K562 (cell line): ENCODE measurements around the gene GRIK3.

Source experiments
- CBX5 ChIP-seq: IDR thresholded peaks from 2 replicates; pipeline ENCODE4 v1.6.1; 2014; ENCODE audit warnings: low read depth, borderline replicate concordance
- FOXK2 ChIP-seq, 2 experiments: fragments of 450-650 bp; IDR thresholded peaks in 1 of 2; conservative IDR thresholded peaks in 1 of 2; 2 replicates each; pipeline ENCODE4 v1.6.1; 2016; ENCODE audit warnings: low read depth in 2 of 2, mild to moderate bottlenecking in 1 of 2
- KDM5B ChIP-seq: fragments of 200-600 bp; sonication (generic); IDR thresholded peaks from 2 replicates; pipeline ENCODE4 v1.6.1; 2012; ENCODE audit warnings: low read depth, mild to moderate bottlenecking, moderate library complexity, low read length, control low read depth, inconsistent platforms; ENCODE audit not compliant: insufficient replicate concordance
- MAX ChIP-seq: sonication (generic); formaldehyde crosslinking; IDR thresholded peaks from 2 replicates; pipeline ENCODE4 v1.9.0; 2022; ENCODE audit warnings: mild to moderate bottlenecking, missing genetic modification reagents
- MEF2A ChIP-seq: IDR thresholded peaks from 2 replicates; pipeline ENCODE4 v1.6.1; 2011; ENCODE audit warnings: low read depth, mild to moderate bottlenecking, low read length, moderate library complexity; ENCODE audit not compliant: control insufficient read depth
- SMAD1 ChIP-seq: fragments of 150-350 bp; IDR thresholded peaks from 2 replicates; pipeline ENCODE4 v1.6.1; 2014; ENCODE audit warnings: low read length, low read depth; ENCODE audit not compliant: partially characterized antibody
- TF ChIP-seq, protein P1 (sequence below): fragments of 250-450 bp; sonication (Bioruptor Pico); IDR thresholded peaks from 2 replicates; pipeline ENCODE4 v1.5.0; 2021; ENCODE audit warnings: mild to moderate bottlenecking, borderline replicate concordance
- TF ChIP-seq, protein P2 (sequence below): fragments of 250-450 bp; sonication (Bioruptor Pico); IDR thresholded peaks from 2 replicates; pipeline ENCODE4 v1.5.1; 2021; ENCODE audit warnings: mild to moderate bottlenecking

GRCh38 chr1:36927826-36928225 lies 106.5 kb downstream of the GRIK3 start:
- TF ChIP-seq KDM5B (no peak), MAX (no peak), MEF2A (no peak), CBX5 (no peak), FOXK2 (conservative IDR thresholded peaks at IDR 0.05 in 1 of 2, IDR thresholded peaks at IDR 0.05 in 1 of 2; ENCODE audit: low read depth in 2 of 2) (no peak), SMAD1 (no peak)
- TF ChIP-seq, protein P1, sequence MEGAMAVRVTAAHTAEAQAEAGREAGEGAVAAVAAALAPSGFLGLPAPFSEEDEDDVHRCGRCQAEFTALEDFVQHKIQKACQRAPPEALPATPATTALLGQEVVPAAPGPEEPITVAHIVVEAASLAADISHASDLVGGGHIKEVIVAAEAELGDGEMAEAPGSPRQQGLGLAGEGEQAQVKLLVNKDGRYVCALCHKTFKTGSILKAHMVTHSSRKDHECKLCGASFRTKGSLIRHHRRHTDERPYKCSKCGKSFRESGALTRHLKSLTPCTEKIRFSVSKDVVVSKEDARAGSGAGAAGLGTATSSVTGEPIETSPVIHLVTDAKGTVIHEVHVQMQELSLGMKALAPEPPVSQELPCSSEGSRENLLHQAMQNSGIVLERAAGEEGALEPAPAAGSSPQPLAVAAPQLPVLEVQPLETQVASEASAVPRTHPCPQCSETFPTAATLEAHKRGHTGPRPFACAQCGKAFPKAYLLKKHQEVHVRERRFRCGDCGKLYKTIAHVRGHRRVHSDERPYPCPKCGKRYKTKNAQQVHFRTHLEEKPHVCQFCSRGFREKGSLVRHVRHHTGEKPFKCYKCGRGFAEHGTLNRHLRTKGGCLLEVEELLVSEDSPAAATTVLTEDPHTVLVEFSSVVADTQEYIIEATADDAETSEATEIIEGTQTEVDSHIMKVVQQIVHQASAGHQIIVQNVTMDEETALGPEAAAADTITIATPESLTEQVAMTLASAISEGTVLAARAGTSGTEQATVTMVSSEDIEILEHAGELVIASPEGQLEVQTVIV (CRISPR knock-in tag): no peak
- TF ChIP-seq, protein P2, sequence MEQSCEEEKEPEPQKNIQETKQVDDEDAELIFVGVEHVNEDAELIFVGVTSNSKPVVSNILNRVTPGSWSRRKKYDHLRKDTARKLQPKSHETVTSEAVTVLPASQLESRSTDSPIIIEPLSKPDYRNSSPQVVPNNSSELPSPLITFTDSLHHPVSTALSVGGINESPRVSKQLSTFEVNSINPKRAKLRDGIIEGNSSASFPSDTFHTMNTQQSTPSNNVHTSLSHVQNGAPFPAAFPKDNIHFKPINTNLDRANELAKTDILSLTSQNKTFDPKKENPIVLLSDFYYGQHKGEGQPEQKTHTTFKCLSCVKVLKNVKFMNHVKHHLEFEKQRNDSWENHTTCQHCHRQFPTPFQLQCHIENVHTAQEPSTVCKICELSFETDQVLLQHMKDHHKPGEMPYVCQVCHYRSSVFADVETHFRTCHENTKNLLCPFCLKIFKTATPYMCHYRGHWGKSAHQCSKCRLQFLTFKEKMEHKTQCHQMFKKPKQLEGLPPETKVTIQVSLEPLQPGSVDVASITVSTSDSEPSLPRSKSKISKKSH (CRISPR knock-in tag): no peak
